GM11168 (cell line): ENCODE data around the gene NCAPD3.
"Not testable (repeated sequence)": the region's sequence is repeated elsewhere in the genome, so short reads cannot be mapped to it uniquely, and the experiment has no call there.

Source experiments
- in situ Hi-C: fragments of 300-500 bp; cut with MboI; formaldehyde crosslinking; loops from one replicate; pipeline ENCODE4 v1.12.0; 2022; ENCODE audit warnings: low sequenced_read_pairs; ENCODE audit not compliant: unreplicated experiment

NCAPD3 gene

GRCh38 chr11:134229126-134229790 is 5.5 kb upstream of the NCAPD3 start:
- in situ Hi-C loops = no loop called here

- in situ Hi-C loops = no loop called here
Measured at GRCh38 chr11:134228625-134229024, 4.9 kb upstream of the NCAPD3 start.

- in situ Hi-C loops = no loop called here
Measured at GRCh38 chr11:134226806-134227325, 3.1 kb upstream of the NCAPD3 start.

GRCh38 chr11:134224710-134225664 is 1.2 kb upstream of the NCAPD3 start:
- in situ Hi-C loops = no loop called here

GRCh38 chr11:134223121-134223520 is 646 bp downstream of the NCAPD3 start:
- in situ Hi-C loops = no loop called here

- in situ Hi-C loops = no loop called here
Measured at GRCh38 chr11:134216816-134217215, 7.0 kb downstream of the NCAPD3 start.

- in situ Hi-C loops = no loop called here
Measured at GRCh38 chr11:134215836-134216235, 7.9 kb downstream of the NCAPD3 start.

- in situ Hi-C loops = no loop called here
Measured at GRCh38 chr11:134207538-134208239, 16.1 kb downstream of the NCAPD3 start.

- in situ Hi-C loops = no loop called here
Measured at GRCh38 chr11:134206185-134206584, 17.6 kb downstream of the NCAPD3 start.

GRCh38 chr11:134205729-134206128 is 18.0 kb downstream of the NCAPD3 start:
- in situ Hi-C loops = no loop called here

- in situ Hi-C loops = no loop called here
Measured at GRCh38 chr11:134202661-134203060, 21.1 kb downstream of the NCAPD3 start.

- in situ Hi-C loops = no loop called here
Measured at GRCh38 chr11:134200688-134201087, 23.1 kb downstream of the NCAPD3 start.

GRCh38 chr11:134199531-134199930 is 24.2 kb downstream of the NCAPD3 start:
- in situ Hi-C loops = no loop called here

- in situ Hi-C loops = no loop called here
Measured at GRCh38 chr11:134196756-134197155, 27.0 kb downstream of the NCAPD3 start.

GRCh38 chr11:134188092-134188491 is 35.7 kb downstream of the NCAPD3 start:
- in situ Hi-C loops = not testable (repeated sequence)

GRCh38 chr11:134181707-134182106 is 42.1 kb downstream of the NCAPD3 start:
- in situ Hi-C loops = no loop called here

GRCh38 chr11:134178032-134178674 is 45.6 kb downstream of the NCAPD3 start:
- in situ Hi-C loops = no loop called here

- in situ Hi-C loops = no loop called here
Measured at GRCh38 chr11:134176284-134176683, 47.5 kb downstream of the NCAPD3 start.

GRCh38 chr11:134173296-134173695 is 50.5 kb downstream of the NCAPD3 start:
- in situ Hi-C loops = no loop called here

GRCh38 chr11:134171951-134172350 is 51.8 kb downstream of the NCAPD3 start:
- in situ Hi-C loops = no loop called here
